ENCODE results near the gene PRR7. TPM values are rescaled to one million over a fixed set of nuclear protein-coding genes. Genes with fewer than 3 reads are reported as not detected.

The PRR7 gene, protein sequence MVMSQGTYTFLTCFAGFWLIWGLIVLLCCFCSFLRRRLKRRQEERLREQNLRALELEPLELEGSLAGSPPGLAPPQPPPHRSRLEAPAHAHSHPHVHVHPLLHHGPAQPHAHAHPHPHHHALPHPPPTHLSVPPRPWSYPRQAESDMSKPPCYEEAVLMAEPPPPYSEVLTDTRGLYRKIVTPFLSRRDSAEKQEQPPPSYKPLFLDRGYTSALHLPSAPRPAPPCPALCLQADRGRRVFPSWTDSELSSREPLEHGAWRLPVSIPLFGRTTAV
- polyA plus RNA-seq, result 1.7 TPM
- long read RNA-seq, donor 1, partial matches to known transcripts, result 0 of 2 reads
- long read RNA-seq, donor 1, other reads (novel, unspliced or antisense), result 0 of 2 reads
- long read RNA-seq, donor 2, result 0 reads
- long read RNA-seq, donor 3, partial matches to known transcripts, result 0 of 1 reads
- long read RNA-seq, donor 3, other reads (novel, unspliced or antisense), result 0 of 1 reads
- long read RNA-seq, donor 4, result 0 reads
- long read RNA-seq, donor 5, result 0 reads
- long read RNA-seq, donor 6, partial matches to known transcripts, result 0 of 2 reads
- long read RNA-seq, donor 6, other reads (novel, unspliced or antisense), result 0 of 2 reads
- long read RNA-seq, donor 7, result 0 reads
- long read RNA-seq, donor 8, partial matches to known transcripts, result 0 of 1 reads
- long read RNA-seq, donor 8, other reads (novel, unspliced or antisense), result 0 of 1 reads
- long read RNA-seq, donor 9, result 0 reads
- long read RNA-seq, donor 10, partial matches to known transcripts, result 0 of 2 reads
- long read RNA-seq, donor 10, other reads (novel, unspliced or antisense), result 0 of 2 reads
- long read RNA-seq, donor 11, result 0 reads

DNA sequence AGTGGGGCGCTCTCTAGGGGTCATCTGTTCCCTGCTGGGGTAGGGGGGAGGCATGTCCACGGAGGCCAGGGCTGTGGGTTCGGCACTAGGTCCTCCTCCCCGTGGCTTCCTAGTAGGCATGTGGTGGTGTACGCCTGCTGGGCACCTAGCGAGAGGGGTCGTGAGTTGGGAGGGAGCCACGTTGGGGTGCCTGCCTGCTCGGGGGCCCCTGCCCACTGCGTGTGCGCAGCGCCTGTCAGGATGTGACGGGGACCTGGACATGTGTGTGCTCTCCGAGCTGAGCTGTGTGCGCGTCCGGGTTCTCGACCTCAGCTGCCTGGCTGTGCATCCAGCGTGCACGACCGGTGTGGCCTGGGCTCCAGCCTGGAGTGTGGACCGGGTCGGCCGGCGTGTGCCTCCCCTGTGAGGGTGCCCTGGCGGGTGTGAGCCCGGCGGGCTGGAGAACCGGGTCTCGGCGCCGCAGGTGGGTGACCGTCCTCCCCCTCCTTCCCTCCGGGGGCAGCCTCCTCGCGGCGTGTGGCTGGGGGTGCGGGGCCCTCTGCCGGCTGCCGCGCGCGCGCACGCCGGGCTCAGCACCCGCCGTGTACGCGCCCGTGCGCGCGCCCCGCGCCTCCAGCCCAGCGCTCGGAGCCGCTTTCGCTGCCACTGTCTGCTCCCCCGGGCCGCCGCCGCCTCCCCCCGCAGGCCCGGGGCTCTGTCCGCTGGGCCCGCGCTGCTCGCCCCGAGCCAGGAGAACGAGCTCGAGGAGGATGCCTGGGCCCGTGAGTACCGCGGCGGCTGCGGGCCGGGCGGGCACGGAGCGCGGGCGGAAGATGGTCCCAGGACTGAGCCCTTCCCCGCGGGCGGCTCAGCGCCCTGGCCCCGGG is at the start of gene PRR7:
TSS of gene PRR7 (plus strand) at position 615 of the 866 bp plus-strand sequence. CDS start 8,254 bp downstream, outside the sequence.
- Histone ChIP-seq H3K4me1 (ENCODE audit: control insufficient read depth, insufficient read depth, low read length) (peaks cover 9% of the 10 kb centered on the region), H3K36me3 (ENCODE audit: control insufficient read depth, insufficient read depth, low read length) (peaks cover 9% of the 10 kb centered on the region), H3K27me3 (ENCODE audit: control insufficient read depth, insufficient read depth, low read length) (peaks cover 37% of the 10 kb centered on the region), H3K27ac (ENCODE audit: low read length) (no peak within 1 kb of the TSS), H3K4me3 (ENCODE audit: low read length) (peak within 1 kb of the TSS; percentile 30), H3K9me3 (ENCODE audit: control insufficient read depth, low read depth, low read length) (no peaks in the 10 kb centered on the region)
- DNase-seq, result peak in 1 of 2 donors; percentile 75
- WGBS (ENCODE audit: insufficient coverage, low lambda C conversion rate), result no CpG with 5 or more reads among the region's 89 CpGs

DNA sequence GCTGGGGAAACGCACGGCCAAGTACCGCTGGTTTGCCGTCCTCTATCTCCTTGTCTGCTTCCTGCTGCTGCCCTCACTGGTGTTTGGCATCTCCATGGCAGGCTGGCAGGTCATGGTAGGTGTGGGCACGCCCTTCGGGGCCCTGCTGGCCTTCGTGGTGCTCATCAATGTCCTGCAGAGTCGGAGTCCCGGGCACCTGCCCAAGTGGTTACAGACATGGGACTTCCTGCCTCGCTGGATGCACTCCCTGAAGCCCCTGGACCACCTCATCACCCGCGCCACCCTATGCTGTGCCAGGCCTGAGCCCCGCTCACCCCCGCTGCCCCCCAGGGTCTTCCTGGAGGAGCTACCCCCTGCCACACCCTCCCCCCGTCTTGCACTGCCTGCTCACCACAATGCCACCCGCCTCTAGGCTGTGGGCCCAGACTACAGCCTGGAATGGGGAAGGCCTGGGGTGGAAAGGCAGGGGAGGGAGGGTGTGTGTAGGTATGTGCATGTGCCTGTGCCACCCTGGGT is 48.7 kb upstream of the PRR7 start:
- no peak overlapping the region for H3K27ac ChIP-seq (ENCODE audit: low read length)
- WGBS (ENCODE audit: insufficient coverage, low lambda C conversion rate), result no CpG with 5 or more reads among the region's 16 CpGs
- H3K9me3 ChIP-seq (ENCODE audit: control insufficient read depth, low read depth, low read length), result peaks cover 6% of the 10 kb centered on the region
- peaks cover 18% of the 10 kb centered on the region for H3K4me1 ChIP-seq (ENCODE audit: control insufficient read depth, insufficient read depth, low read length)
- no peaks in the 10 kb centered on the region for H3K36me3 ChIP-seq (ENCODE audit: control insufficient read depth, insufficient read depth, low read length)
- peaks cover 68% of the 10 kb centered on the region for H3K27me3 ChIP-seq (ENCODE audit: control insufficient read depth, insufficient read depth, low read length)
- DNase-seq, result no peak
- H3K4me3 ChIP-seq (ENCODE audit: low read length), result no peak overlapping the region

DNA sequence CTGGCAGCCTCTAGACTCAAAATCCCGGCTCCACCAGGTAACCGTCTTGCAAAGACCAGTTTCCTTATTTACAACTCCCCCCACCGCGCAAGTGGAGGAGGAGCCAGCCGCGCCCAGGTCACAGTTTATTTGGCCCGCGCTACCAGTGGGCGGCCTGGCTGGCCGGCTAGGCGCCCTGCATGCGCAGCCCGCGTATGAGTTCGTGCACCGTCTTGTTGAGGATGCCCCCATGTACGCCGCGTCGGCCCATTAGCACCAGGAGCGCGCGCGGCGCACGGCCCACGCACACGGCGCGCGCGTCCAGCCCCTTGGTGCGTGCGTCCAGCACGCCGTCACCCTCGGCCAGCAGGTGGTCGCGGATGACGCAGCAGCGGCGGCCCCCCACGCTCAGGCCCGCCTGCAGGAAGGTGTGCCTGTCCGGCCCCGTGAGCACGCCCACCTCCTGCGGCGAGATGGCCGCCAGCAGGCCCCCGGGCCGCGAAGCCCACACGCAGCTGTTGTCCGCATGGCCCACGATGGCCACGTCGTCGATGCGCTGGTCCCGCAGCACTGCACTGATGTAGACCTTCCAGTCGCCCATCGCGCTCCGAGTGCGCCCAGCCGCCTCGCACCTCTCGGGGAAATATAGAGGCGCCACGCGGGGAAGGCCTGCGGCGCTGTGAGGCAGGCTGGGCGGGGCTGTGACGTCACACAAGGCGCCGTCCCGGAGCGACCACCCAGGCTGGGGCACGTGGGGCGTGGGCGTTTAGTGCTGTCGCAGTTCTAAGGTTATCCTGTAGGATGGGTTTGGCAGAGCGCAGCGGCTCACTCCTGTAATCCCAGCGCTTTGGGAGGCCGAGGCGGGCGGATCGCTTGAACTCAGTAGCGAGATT is 46.4 kb upstream of the PRR7 start, which contains the start of gene PFN3:
TSS of gene PFN3 (minus strand) at position 665 of the 872 bp plus-strand sequence. CDS start at position 580, 85 bp downstream.
- no peak within 1 kb of the TSS for H3K27ac ChIP-seq (ENCODE audit: low read length)
- no peaks in the 10 kb centered on the region for H3K36me3 ChIP-seq (ENCODE audit: control insufficient read depth, insufficient read depth, low read length)
- DNase-seq, result peak; percentile 45 to 53
- peaks cover 88% of the 10 kb centered on the region for H3K27me3 ChIP-seq (ENCODE audit: control insufficient read depth, insufficient read depth, low read length)
- no CpG with 5 or more reads among the region's 92 CpGs for WGBS (ENCODE audit: insufficient coverage, low lambda C conversion rate)
- peaks cover 18% of the 10 kb centered on the region for H3K9me3 ChIP-seq (ENCODE audit: control insufficient read depth, low read depth, low read length)
- peaks cover 36% of the 10 kb centered on the region for H3K4me1 ChIP-seq (ENCODE audit: control insufficient read depth, insufficient read depth, low read length)
- H3K4me3 ChIP-seq (ENCODE audit: low read length), result no peak within 1 kb of the TSS

DNA sequence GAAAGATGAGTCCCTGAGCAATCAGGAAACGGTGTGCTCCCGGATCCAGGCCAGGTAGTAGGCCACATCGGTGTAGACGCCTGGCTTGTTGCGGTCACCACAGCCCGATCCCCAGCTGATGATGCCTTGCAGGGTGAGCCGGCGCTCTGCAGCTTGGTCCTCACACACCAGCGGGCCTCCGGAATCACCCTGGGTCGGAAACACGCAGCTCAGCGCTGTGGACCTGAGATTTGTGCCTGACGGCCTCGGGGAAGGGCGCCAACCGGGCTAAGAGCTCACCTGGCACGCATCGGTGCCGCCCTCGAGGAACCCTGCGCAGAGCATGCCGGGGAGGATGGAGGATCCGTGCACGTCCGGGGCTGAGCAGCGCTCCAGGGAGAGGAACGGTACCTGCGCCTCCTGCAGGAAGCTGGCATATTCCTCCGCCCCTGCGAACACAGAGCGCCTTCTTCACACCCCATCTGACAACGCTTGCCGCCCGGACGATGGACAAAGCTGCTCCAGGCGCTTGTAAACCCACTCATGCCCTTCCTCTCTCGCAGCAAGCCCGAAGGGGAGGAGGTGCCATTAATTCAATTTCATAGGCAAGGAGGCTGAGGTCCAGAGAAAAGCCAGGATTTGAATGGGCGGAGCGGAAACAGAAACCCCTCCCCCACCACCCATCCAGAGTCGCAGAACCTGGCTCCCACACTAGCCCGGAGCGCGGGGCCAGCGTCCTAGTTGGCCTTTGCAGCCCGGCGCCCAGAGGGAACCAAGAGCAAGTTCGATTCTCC is 44.2 kb upstream of the PRR7 start:
- peaks cover 36% of the 10 kb centered on the region for H3K4me1 ChIP-seq (ENCODE audit: control insufficient read depth, insufficient read depth, low read length)
- no peak overlapping the region for H3K27ac ChIP-seq (ENCODE audit: low read length)
- H3K27me3 ChIP-seq (ENCODE audit: control insufficient read depth, insufficient read depth, low read length), result peaks cover 93% of the 10 kb centered on the region
- H3K9me3 ChIP-seq (ENCODE audit: control insufficient read depth, low read depth, low read length), result peaks cover 18% of the 10 kb centered on the region
- H3K4me3 ChIP-seq (ENCODE audit: low read length), result peak overlapping the region; percentile 46
- no peaks in the 10 kb centered on the region for H3K36me3 ChIP-seq (ENCODE audit: control insufficient read depth, insufficient read depth, low read length)
- DNase-seq, result peak; percentile 75 to 83
- no CpG with 5 or more reads among the region's 49 CpGs for WGBS (ENCODE audit: insufficient coverage, low lambda C conversion rate)

DNA sequence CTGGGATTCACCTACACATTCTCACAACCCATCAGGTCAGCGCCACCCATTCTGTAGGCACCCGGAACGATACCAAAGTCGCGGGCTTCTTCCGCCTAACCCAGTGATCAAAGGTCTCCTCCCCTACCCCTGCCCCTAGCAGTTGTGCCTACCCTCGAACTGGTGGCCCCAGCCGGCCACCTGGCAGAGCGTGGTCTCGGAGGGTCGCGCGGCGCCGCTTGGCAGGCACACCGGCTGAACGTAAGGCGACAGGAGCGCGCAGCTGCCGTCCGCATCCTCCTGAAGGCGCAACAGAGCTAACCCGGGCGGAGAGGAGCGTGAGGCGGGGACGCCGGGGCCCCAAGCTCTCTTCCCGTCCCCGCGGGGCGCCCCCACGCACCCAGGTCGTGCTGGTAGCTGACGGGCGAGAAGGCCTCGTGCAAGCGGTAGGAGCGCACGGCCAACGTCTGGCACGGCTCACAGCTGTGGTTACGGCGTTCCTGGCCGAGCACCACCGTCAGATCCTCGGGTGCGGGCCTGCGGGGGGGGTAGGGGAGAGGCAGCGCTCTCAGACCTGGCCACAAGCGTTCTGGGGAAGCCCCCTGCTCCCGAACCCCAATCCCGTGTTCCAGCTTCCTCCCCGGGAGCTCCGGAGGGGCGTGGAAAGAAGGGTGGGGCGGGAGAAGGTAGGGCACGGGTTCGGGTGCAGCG is 43.4 kb upstream of the PRR7 start:
- Histone ChIP-seq H3K27me3 (ENCODE audit: control insufficient read depth, insufficient read depth, low read length) (peaks cover 89% of the 10 kb centered on the region), H3K27ac (ENCODE audit: low read length) (no peak overlapping the region), H3K4me3 (ENCODE audit: low read length) (peak overlapping the region; percentile 46), H3K4me1 (ENCODE audit: control insufficient read depth, insufficient read depth, low read length) (peaks cover 36% of the 10 kb centered on the region), H3K9me3 (ENCODE audit: control insufficient read depth, low read depth, low read length) (peaks cover 18% of the 10 kb centered on the region), H3K36me3 (ENCODE audit: control insufficient read depth, insufficient read depth, low read length) (no peaks in the 10 kb centered on the region)
- DNase-seq, result peak in 1 of 2 donors; percentile 47
- no CpG with 5 or more reads among the region's 61 CpGs for WGBS (ENCODE audit: insufficient coverage, low lambda C conversion rate)

DNA sequence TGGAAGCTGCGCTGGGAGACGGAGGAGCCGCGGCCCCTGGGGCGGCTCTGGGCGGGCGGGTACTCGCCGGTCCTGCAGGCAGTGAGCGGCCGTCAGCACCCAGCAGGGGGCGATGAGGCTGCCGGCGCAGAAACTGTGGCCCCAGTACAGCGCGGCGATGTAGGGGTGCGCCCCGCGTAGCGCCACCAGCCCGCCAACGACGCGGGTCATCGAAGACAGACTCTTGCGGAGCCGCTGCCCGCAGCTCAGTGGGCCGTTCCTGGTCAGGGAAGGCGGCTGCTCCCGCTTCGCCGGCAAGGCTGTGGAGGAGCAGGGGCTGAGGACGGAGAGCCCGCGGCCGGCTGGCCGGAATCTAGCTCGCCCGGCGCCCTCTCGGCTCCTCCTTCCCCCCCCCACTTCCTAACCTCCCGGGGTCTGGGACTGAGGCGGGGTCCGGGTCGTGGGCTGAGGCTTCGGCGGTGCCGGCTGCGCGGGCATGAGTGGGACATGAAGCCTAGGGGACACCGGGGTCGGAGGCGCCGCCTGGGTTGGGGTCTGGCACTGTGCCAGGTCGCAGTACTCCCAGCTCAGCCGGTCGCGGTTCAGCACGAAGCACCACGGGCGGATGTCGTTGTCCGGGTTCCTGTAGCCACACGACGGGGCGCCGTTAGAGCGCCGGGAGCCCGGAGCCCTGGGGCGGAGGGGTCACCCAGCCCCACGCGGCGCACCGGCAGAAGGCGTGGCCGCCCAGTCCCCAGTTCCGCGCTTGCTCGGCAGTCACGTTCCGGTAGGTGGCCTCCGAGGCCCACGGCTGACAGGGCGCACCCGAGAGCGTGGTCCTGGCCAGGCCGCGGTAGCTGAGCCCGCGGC is 42.6 kb upstream of the PRR7 start:
- Histone ChIP-seq H3K36me3 (ENCODE audit: control insufficient read depth, insufficient read depth, low read length) (no peaks in the 10 kb centered on the region), H3K27me3 (ENCODE audit: control insufficient read depth, insufficient read depth, low read length) (peaks cover 85% of the 10 kb centered on the region), H3K27ac (ENCODE audit: low read length) (no peak overlapping the region)

DNA sequence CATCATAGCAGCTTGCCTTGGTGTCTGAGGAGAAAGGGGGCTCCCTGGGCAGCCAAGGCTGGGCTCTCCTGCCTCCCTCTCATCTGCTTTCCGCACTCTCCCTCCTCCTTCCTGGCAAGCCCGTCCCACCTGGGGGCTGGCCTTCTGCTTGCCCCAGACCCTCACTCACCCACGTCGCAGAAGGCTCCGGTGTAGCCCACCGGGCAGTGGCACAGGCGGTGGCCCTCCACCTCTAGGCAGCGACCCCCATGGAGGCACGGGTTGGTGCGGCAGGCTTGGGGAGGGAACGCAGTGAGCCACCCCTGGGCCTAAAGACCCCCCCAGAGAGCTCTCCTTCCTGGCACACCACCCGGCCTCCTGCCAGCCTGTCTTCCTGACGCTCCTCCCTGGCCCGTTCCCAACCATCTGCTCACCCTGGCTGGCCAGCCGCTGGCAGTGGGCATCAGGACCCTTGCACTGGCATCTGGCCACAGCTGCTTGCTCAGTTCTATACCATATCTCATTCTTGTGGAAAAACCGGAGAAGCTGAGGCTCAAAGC is 41.9 kb upstream of the PRR7 start:
- H3K36me3 ChIP-seq (ENCODE audit: control insufficient read depth, insufficient read depth, low read length), result no peaks in the 10 kb centered on the region
- peaks cover 35% of the 10 kb centered on the region for H3K4me1 ChIP-seq (ENCODE audit: control insufficient read depth, insufficient read depth, low read length)
- H3K4me3 ChIP-seq (ENCODE audit: low read length), result peak overlapping the region; percentile 46
- no peak overlapping the region for H3K27ac ChIP-seq (ENCODE audit: low read length)
- WGBS (ENCODE audit: insufficient coverage, low lambda C conversion rate), result no CpG with 5 or more reads among the region's 16 CpGs
- peaks cover 18% of the 10 kb centered on the region for H3K9me3 ChIP-seq (ENCODE audit: control insufficient read depth, low read depth, low read length)
- peaks cover 78% of the 10 kb centered on the region for H3K27me3 ChIP-seq (ENCODE audit: control insufficient read depth, insufficient read depth, low read length)
- no peak for DNase-seq

More for the DNA sequence above, 42.6 kb upstream of the PRR7 start:
- Histone ChIP-seq H3K4me3 (ENCODE audit: low read length) (peak overlapping the region; percentile 46), H3K9me3 (ENCODE audit: control insufficient read depth, low read depth, low read length) (peaks cover 18% of the 10 kb centered on the region), H3K4me1 (ENCODE audit: control insufficient read depth, insufficient read depth, low read length) (peaks cover 36% of the 10 kb centered on the region)
- peak; percentile 77 to 81 for DNase-seq
- WGBS (ENCODE audit: insufficient coverage, low lambda C conversion rate), result no CpG with 5 or more reads among the region's 93 CpGs

DNA sequence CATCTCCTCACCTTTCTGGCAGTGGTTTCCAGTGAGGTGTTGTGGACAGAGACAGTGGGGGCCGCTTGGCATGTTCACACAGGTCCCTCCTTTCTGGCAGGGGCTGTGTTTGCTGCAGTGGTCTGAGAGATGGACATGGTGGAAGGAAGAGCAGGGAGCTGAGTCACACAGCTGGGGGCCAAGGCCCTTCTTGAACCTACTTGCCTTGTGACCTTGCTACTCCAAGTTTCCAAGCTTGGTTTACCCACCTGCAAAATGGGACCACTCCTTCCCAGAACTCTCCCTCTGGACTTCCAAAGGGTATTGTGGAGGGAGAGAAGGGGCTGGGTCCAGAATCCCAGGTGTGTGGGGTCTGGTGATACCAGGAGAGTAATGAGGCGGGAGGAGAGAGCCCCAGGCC is 41.3 kb upstream of the PRR7 start:
- H3K36me3 ChIP-seq (ENCODE audit: control insufficient read depth, insufficient read depth, low read length), result no peaks in the 10 kb centered on the region
- no peak for DNase-seq
- H3K4me3 ChIP-seq (ENCODE audit: low read length), result no peak overlapping the region
- H3K9me3 ChIP-seq (ENCODE audit: control insufficient read depth, low read depth, low read length), result peaks cover 15% of the 10 kb centered on the region
- no CpG with 5 or more reads among the region's 2 CpGs for WGBS (ENCODE audit: insufficient coverage, low lambda C conversion rate)
- H3K27me3 ChIP-seq (ENCODE audit: control insufficient read depth, insufficient read depth, low read length), result peaks cover 72% of the 10 kb centered on the region
- no peak overlapping the region for H3K27ac ChIP-seq (ENCODE audit: low read length)
- H3K4me1 ChIP-seq (ENCODE audit: control insufficient read depth, insufficient read depth, low read length), result peaks cover 30% of the 10 kb centered on the region

All from large intestine (tissue), 12 donors.